MM.1S (cell line): ENCODE measurements around the gene LTBP3.

Experiments
- DNase-seq: peaks from one replicate; pipeline ENCODE4 v3.0.0-alpha.2; 2015
- H2AFZ ChIP-seq: fragments of 300-600 bp; sonication (generic); 2 replicates; pipeline ENCODE4 v1.6.0; 2016; ENCODE audit warnings: antibody characterized with exemption, low read length
- H3F3A ChIP-seq: fragments of 300-600 bp; sonication (generic); 2 replicates; pipeline ENCODE4 v1.6.1; 2016; ENCODE audit warnings: mild to moderate bottlenecking, antibody characterized with exemption, low read length, moderate library complexity, mixed read lengths; ENCODE audit not compliant: insufficient read depth
- H3K27ac ChIP-seq: fragments of 300-600 bp; sonication (generic); 2 replicates; pipeline ENCODE4 v1.5.1; 2016; ENCODE audit warnings: mild to moderate bottlenecking, low read length
- H3K27me3 ChIP-seq: fragments of 300-600 bp; sonication (generic); replicated peaks from 2 replicates; pipeline ENCODE4 v1.6.0; 2016; ENCODE audit warnings: low read length; ENCODE audit not compliant: insufficient read depth
- H3K36me3 ChIP-seq: fragments of 300-600 bp; sonication (generic); replicated peaks from 2 replicates; pipeline ENCODE4 v1.6.1; 2016; ENCODE audit warnings: mild to moderate bottlenecking, low read length, mixed read lengths; ENCODE audit not compliant: insufficient read depth
- H3K4me1 ChIP-seq: fragments of 300-600 bp; sonication (generic); 2 replicates; pipeline ENCODE4 v1.6.1; 2016; ENCODE audit warnings: low read length, mixed read lengths
- H3K4me2 ChIP-seq: fragments of 300-600 bp; sonication (generic); 2 replicates; pipeline ENCODE4 v1.6.0; 2016; ENCODE audit warnings: low read depth, low read length
- H3K4me3 ChIP-seq: fragments of 300-600 bp; sonication (generic); 2 replicates; pipeline ENCODE4 v1.5.1; 2016; ENCODE audit warnings: low read length, mixed read lengths
- H3K79me2 ChIP-seq: fragments of 300-600 bp; sonication (generic); 2 replicates; pipeline ENCODE4 v1.6.1; 2016; ENCODE audit warnings: mixed run types, low read length, mixed read lengths
- H3K9ac ChIP-seq: fragments of 300-600 bp; sonication (generic); 2 replicates; pipeline ENCODE4 v1.6.1; 2016; ENCODE audit warnings: low read length, mixed read lengths
- H3K9me2 ChIP-seq: fragments of 300-600 bp; sonication (generic); replicated peaks from 2 replicates; pipeline ENCODE4 v1.6.1; 2016; ENCODE audit warnings: mild to moderate bottlenecking, low read length, mixed read lengths; ENCODE audit not compliant: insufficient read depth
- H3K9me3 ChIP-seq: fragments of 300-600 bp; sonication (generic); replicated peaks from 2 replicates; pipeline ENCODE4 v1.6.1; 2016; ENCODE audit warnings: mild to moderate bottlenecking, low read length, mixed read lengths; ENCODE audit not compliant: insufficient read depth
- H4K20me1 ChIP-seq: fragments of 300-600 bp; sonication (generic); 2 replicates; pipeline ENCODE4 v1.6.1; 2016; ENCODE audit warnings: mild to moderate bottlenecking, low read length, moderate library complexity, mixed read lengths; ENCODE audit not compliant: insufficient read depth
- CTCF ChIP-seq: fragments of 300-600 bp; sonication (generic); IDR thresholded peaks from 2 replicates; pipeline ENCODE4 v1.5.1; 2016; ENCODE audit warnings: antibody characterized with exemption, low read length, mixed read lengths
- EZH2 ChIP-seq: fragments of 300-600 bp; sonication (generic); optimal IDR thresholded peaks from 2 replicates; pipeline ENCODE3; 2017; ENCODE audit warnings: low read depth, mild to moderate bottlenecking, antibody characterized with exemption, low read length, mixed read lengths
- EZH2phosphoT487 ChIP-seq: fragments of 300-600 bp; sonication (generic); IDR thresholded peaks from 2 replicates; pipeline ENCODE4 v1.6.1; 2018; ENCODE audit warnings: antibody characterized with exemption, low read length

LTBP3 gene

GRCh38 chr11:65596520-65596919 is 38.4 kb upstream of the LTBP3 start:
- no peaks in the 10 kb centered on the region for H3K4me1 ChIP-seq
- H3K9me3 ChIP-seq, result no peaks in the 10 kb centered on the region
- TF ChIP-seq EZH2phosphoT487 (no peak), EZH2 (no peak)
- H2AFZ ChIP-seq, result no peak overlapping the region
- no peaks in the 10 kb centered on the region for H3K27me3 ChIP-seq
- H3K9ac ChIP-seq, result no peak overlapping the region
- H3K27ac ChIP-seq, result no peak overlapping the region
- no peaks in the 10 kb centered on the region for H3K9me2 ChIP-seq
- no peaks in the 10 kb centered on the region for H4K20me1 ChIP-seq
- H3K79me2 ChIP-seq, result no peaks in the 10 kb centered on the region
- no peak overlapping the region for H3K4me3 ChIP-seq
- H3F3A ChIP-seq, result no peaks in the 10 kb centered on the region
- no peak overlapping the region for H3K4me2 ChIP-seq
- no peaks in the 10 kb centered on the region for H3K36me3 ChIP-seq
- no peak for DNase-seq

DNA sequence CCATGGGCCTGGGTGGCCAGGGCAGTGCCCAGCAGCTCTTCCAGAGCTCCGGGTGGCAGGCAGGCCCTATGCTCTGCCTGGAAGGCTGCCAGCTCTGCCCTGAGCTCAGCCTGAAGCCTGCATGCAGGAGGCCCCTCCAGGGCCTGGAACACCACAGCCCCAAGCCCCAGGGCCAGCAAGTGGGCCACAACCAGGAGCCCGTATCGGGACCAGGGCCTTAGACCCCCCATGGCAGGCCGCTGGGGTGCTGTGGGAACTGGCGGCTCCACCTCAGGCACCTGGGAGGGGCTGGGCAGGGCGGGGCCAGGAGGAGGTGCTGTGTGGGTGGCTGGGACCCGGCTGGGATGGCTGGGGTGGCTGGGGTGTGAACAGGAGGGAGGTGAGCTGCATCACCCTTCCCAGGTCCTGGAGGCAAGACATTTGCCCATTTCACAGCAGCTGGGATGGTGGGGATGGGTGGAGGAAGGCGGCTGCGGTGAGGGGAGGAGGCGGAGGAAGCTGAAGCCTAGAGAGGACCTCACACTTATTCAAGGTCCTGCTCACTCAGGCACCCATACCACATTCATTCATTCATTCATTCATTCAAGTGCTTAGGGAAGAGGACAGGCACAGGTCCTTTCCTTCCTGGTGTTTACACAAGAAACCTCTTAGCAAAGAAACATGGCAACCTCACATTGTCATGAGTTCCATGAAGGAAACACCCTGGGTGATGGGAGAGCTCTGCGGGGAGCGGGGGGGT is 37.6 kb upstream of the LTBP3 start, which contains the start of gene KCNK7:
TSS of gene KCNK7 (minus strand) at position 258 of the 739 bp plus-strand sequence. CDS start at position 230, 28 bp downstream.
- no peak for TF ChIP-seq EZH2phosphoT487
- TF ChIP-seq CTCF, result no peak
- Histone ChIP-seq H2AFZ (no peak within 1 kb of the TSS), H3K4me1 (no peaks in the 10 kb centered on the region), H3K79me2 (no peaks in the 10 kb centered on the region), H3K4me2 (no peak within 1 kb of the TSS), H4K20me1 (no peaks in the 10 kb centered on the region), H3K9ac (no peak within 1 kb of the TSS), H3K27ac (no peak within 1 kb of the TSS), H3K27me3 (no peaks in the 10 kb centered on the region), H3K36me3 (no peaks in the 10 kb centered on the region), H3K9me2 (no peaks in the 10 kb centered on the region), H3K4me3 (no peak within 1 kb of the TSS), H3F3A (no peaks in the 10 kb centered on the region), H3K9me3 (no peaks in the 10 kb centered on the region)
- DNase-seq, result no peak

DNA sequence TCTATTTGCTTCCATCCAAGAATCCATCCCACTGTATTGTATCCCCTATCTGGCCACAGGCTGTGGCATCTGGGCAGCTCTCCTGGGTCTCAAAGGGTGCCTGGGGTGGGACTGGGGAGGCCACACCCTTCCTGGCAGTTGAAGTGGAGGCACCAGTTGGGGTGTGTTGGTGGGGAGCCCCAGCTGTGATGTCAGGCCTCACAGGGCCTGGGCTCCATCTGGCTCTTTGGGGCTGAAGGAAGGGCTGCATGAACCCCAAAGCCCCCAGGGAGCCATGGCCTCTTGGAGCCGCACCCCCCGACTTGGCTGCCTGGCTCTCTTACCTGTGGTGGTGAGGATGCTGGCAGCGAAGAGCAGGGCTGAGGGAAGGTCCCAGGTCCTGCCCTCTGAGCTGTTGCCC is 37.0 kb upstream of the LTBP3 start:
- no peaks in the 10 kb centered on the region for H3K4me1 ChIP-seq

More for the DNA sequence above, 37.0 kb upstream of the LTBP3 start:
- no peaks in the 10 kb centered on the region for H3K9me2 ChIP-seq
- no peak overlapping the region for H3K9ac ChIP-seq
- no peaks in the 10 kb centered on the region for H4K20me1 ChIP-seq
- no peaks in the 10 kb centered on the region for H3K79me2 ChIP-seq
- H3K27ac ChIP-seq, result no peak overlapping the region
- H3K4me3 ChIP-seq, result no peak overlapping the region
- TF ChIP-seq CTCF (no peak), EZH2 (no peak), EZH2phosphoT487 (no peak)
- H2AFZ ChIP-seq, result no peak overlapping the region
- no peaks in the 10 kb centered on the region for H3K36me3 ChIP-seq
- no peak overlapping the region for H3K4me2 ChIP-seq
- H3K9me3 ChIP-seq, result no peaks in the 10 kb centered on the region
- no peak for DNase-seq
- H3F3A ChIP-seq, result no peaks in the 10 kb centered on the region
- H3K27me3 ChIP-seq, result no peaks in the 10 kb centered on the region
